Measurements from ENCODE around the gene FRS3. TPM values are rescaled to one million over a fixed set of nuclear protein-coding genes. Genes with fewer than 3 reads are reported as not detected.

Gene FRS3
- total and polyA plus RNA-seq, 9 of the 15 experiments (the other 6 are each of a cell fraction or from before 2014, with no cell fraction given) = 0.03 to 3.7 (median 1.6) TPM

GRCh38 chr6:41723530-41724227 lies 56.0 kb downstream of the FRS3 start (continued):
- TF ChIP-seq ELK3 (CRISPR knock-in tag; IDR thresholded peaks at IDR 0.05) (no peak), CTBP1 (IDR thresholded peaks at IDR 0.05; ENCODE audit: borderline replicate concordance) (peak; percentile 22; the same call in 1 of the 2 replicates), CUX1 (CRISPR knock-in tag; IDR thresholded peaks at IDR 0.05) (no peak), SIN3A (IDR thresholded peaks at IDR 0.05; ENCODE audit: borderline replicate concordance in 2 of 2, control insufficient read depth in 1 of 2, low read depth in 2 of 2, low read length in 2 of 2) (no peak), U2AF2 (optimal IDR thresholded peaks at IDR 0.05; ENCODE audit: low read depth, low read length) (no peak), RBM39 (optimal IDR thresholded peaks at IDR 0.05; ENCODE audit: low read depth, low read length) (no peak), THAP12 (CRISPR knock-in tag; IDR thresholded peaks at IDR 0.05) (0 out of 2 replicates have a peak, but pooled peaks have one; percentile 29), RCOR1 (IDR thresholded peaks at IDR 0.05; ENCODE audit: borderline replicate concordance in 1 of 2, low read depth in 2 of 2, low read length in 2 of 2) (0 out of 4 replicates have a peak, but pooled peaks of 1 of the 2 experiments have one; percentile 7)
- TF ChIP-seq, protein P1, sequence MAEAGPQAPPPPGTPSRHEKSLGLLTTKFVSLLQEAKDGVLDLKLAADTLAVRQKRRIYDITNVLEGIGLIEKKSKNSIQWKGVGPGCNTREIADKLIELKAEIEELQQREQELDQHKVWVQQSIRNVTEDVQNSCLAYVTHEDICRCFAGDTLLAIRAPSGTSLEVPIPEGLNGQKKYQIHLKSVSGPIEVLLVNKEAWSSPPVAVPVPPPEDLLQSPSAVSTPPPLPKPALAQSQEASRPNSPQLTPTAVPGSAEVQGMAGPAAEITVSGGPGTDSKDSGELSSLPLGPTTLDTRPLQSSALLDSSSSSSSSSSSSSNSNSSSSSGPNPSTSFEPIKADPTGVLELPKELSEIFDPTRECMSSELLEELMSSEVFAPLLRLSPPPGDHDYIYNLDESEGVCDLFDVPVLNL (CRISPR knock-in tag; IDR thresholded peaks at IDR 0.05; ENCODE audit: low read depth) = no peak
- TF ChIP-seq, protein P2, sequence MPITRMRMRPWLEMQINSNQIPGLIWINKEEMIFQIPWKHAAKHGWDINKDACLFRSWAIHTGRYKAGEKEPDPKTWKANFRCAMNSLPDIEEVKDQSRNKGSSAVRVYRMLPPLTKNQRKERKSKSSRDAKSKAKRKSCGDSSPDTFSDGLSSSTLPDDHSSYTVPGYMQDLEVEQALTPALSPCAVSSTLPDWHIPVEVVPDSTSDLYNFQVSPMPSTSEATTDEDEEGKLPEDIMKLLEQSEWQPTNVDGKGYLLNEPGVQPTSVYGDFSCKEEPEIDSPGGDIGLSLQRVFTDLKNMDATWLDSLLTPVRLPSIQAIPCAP (CRISPR knock-in tag; IDR thresholded peaks at IDR 0.05; ENCODE audit: borderline replicate concordance) = no peak
- TF ChIP-seq, protein P3, sequence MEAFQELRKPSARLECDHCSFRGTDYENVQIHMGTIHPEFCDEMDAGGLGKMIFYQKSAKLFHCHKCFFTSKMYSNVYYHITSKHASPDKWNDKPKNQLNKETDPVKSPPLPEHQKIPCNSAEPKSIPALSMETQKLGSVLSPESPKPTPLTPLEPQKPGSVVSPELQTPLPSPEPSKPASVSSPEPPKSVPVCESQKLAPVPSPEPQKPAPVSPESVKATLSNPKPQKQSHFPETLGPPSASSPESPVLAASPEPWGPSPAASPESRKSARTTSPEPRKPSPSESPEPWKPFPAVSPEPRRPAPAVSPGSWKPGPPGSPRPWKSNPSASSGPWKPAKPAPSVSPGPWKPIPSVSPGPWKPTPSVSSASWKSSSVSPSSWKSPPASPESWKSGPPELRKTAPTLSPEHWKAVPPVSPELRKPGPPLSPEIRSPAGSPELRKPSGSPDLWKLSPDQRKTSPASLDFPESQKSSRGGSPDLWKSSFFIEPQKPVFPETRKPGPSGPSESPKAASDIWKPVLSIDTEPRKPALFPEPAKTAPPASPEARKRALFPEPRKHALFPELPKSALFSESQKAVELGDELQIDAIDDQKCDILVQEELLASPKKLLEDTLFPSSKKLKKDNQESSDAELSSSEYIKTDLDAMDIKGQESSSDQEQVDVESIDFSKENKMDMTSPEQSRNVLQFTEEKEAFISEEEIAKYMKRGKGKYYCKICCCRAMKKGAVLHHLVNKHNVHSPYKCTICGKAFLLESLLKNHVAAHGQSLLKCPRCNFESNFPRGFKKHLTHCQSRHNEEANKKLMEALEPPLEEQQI (IDR thresholded peaks at IDR 0.05) = no peak

Data from K562 (cell line).